Fibroblast of lung (primary cell): ENCODE results near the gene SLC16A1. TPM values are rescaled to one million over a fixed set of nuclear protein-coding genes. Genes with fewer than 3 reads are reported as not detected.

ENCODE experiments used
- DNase-seq, 2 donors: peaks; one replicate each; pipeline versions ENCODE4 v3.0.0 to v3.0.0-alpha.2; 2010; ENCODE audit warnings: low read depth in 2 of 2
- H2AFZ ChIP-seq: 2 replicates; pipeline ENCODE4 v1.5.1; 2012; ENCODE audit warnings: low read length, control low read depth, inconsistent platforms
- H3K27ac ChIP-seq: 2 replicates; pipeline ENCODE4 v1.5.1; 2011; ENCODE audit warnings: low read length, control low read depth; ENCODE audit not compliant: insufficient read depth
- H3K27me3 ChIP-seq: 2 replicates; pipeline ENCODE4 v1.5.1; 2011; ENCODE audit warnings: mild to moderate bottlenecking, low read length; ENCODE audit not compliant: control insufficient read depth, insufficient read depth
- H3K36me3 ChIP-seq: 2 replicates; pipeline ENCODE4 v1.5.1; 2011; ENCODE audit warnings: low read length; ENCODE audit not compliant: control insufficient read depth, insufficient read depth
- H3K4me1 ChIP-seq: 2 replicates; pipeline ENCODE4 v1.5.1; 2011; ENCODE audit warnings: low read length; ENCODE audit not compliant: control insufficient read depth, insufficient read depth; ENCODE audit errors: extremely low read depth
- H3K4me2 ChIP-seq: 2 replicates; pipeline ENCODE4 v1.5.1; 2011; ENCODE audit warnings: low read length, control low read depth; ENCODE audit not compliant: insufficient read depth; ENCODE audit errors: extremely low read depth
- H3K4me3 ChIP-seq, 4 experiments: fragments of 200-600 bp in 1 of 4; sonication (generic) in 1 of 4; replicated peaks in 1 of 4; 2 replicates each; pipeline ENCODE4 v1.5.1; 2011 to 2016; ENCODE audit warnings: low read length in 4 of 4, low read depth in 3 of 4, mild to moderate bottlenecking in 3 of 4, control low read depth in 2 of 4, inconsistent platforms in 1 of 4, mixed read lengths in 1 of 4; ENCODE audit not compliant: insufficient read depth in 1 of 4; ENCODE audit errors: control extremely low read depth in 1 of 4
- H3K79me2 ChIP-seq: 2 replicates; pipeline ENCODE4 v1.5.1; 2012; ENCODE audit warnings: mild to moderate bottlenecking, low read length, inconsistent platforms; ENCODE audit not compliant: control insufficient read depth, insufficient read depth
- H3K9ac ChIP-seq: 2 replicates; pipeline ENCODE4 v1.5.1; 2011; ENCODE audit warnings: mild to moderate bottlenecking, low read length, control low read depth; ENCODE audit not compliant: insufficient read depth
- H3K9me3 ChIP-seq: 2 replicates; pipeline ENCODE4 v1.5.1; 2012; ENCODE audit warnings: low read depth, low read length; ENCODE audit not compliant: control insufficient read depth, insufficient read depth
- H4K20me1 ChIP-seq: 2 replicates; pipeline ENCODE4 v1.5.1; 2011; ENCODE audit warnings: low read length; ENCODE audit not compliant: control insufficient read depth, insufficient read depth; ENCODE audit errors: extremely low read depth
- EZH2 ChIP-seq: IDR thresholded peaks from 2 replicates; pipeline ENCODE4 v1.5.1; 2012; ENCODE audit warnings: low read length, control low read depth, mild to moderate bottlenecking; ENCODE audit errors: missing control alignments
- polyA plus RNA-seq, 2 donors: library from polyadenylated mRNA; depleted of rRNA in 1 of 2; stranded (reverse) in 1 of 2; unstranded in 1 of 2; fragments of >200 nt; gene quantifications; 2 replicates each; pipeline ENCODE4 v1.2.1, GENCODE V29; 2011 to 2012; ENCODE audit warnings: missing spikeins in 1 of 2
- total RNA-seq: library from RNA; depleted of rRNA; stranded (reverse); fragments of >200 nt; gene quantifications from 2 replicates; pipeline ENCODE4 v1.2.1, GENCODE V29; 2014
- TF ChIP-seq, protein P1 (sequence below), 2 donors: IDR thresholded peaks in 1 of 2; conservative IDR thresholded peaks in 1 of 2; 1 replicate in 1 of 2; 2 replicates in 1 of 2; pipeline ENCODE4 v1.5.1; 2011 to 2012; ENCODE audit warnings: low read length in 2 of 2, control low read depth in 1 of 2, inconsistent platforms in 1 of 2, low read depth in 1 of 2, mild to moderate bottlenecking in 1 of 2

The SLC16A1 gene
- total and polyA plus RNA-seq, 2 donors (not counting 1 experiment from before 2014, with no cell fraction given) = 51.3 to 59.1 TPM

DNA sequence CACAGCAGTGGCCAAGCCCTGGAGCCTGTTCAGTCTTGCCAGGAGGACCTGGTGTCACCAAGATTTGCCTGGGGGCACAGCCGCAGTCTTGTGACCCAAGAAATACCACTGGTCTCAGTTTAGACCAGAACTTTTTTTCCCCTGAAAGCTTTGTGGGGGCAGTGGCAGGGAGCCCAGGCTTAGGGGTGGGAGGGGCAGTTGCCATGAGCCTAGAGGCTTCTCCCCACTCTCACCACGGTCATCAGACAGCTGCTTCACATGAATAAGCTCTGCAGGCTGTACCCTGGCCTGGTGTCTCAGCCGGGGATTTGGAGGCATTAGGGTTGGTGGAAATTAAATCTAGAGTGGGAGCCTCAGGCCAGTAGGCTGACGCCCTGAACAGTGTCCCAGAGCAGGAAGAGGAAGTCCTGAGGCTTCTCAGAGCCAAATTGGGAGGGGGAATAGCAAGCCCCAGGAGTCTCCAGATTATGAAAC is 73.7 kb downstream of the SLC16A1 start:
- Histone ChIP-seq H3K27me3 (peaks cover 4% of the 10 kb centered on the region), H3K4me3 (no peak overlapping the region), H3K9ac (no peak overlapping the region), H3K4me1 (no peaks in the 10 kb centered on the region), H4K20me1 (no peaks in the 10 kb centered on the region), H3K36me3 (no peaks in the 10 kb centered on the region), H3K27ac (no peak overlapping the region), H3K79me2 (no peaks in the 10 kb centered on the region), H3K9me3 (no peaks in the 10 kb centered on the region), H2AFZ (no peak overlapping the region), H3K4me2 (no peak overlapping the region)
- TF ChIP-seq, protein P1, sequence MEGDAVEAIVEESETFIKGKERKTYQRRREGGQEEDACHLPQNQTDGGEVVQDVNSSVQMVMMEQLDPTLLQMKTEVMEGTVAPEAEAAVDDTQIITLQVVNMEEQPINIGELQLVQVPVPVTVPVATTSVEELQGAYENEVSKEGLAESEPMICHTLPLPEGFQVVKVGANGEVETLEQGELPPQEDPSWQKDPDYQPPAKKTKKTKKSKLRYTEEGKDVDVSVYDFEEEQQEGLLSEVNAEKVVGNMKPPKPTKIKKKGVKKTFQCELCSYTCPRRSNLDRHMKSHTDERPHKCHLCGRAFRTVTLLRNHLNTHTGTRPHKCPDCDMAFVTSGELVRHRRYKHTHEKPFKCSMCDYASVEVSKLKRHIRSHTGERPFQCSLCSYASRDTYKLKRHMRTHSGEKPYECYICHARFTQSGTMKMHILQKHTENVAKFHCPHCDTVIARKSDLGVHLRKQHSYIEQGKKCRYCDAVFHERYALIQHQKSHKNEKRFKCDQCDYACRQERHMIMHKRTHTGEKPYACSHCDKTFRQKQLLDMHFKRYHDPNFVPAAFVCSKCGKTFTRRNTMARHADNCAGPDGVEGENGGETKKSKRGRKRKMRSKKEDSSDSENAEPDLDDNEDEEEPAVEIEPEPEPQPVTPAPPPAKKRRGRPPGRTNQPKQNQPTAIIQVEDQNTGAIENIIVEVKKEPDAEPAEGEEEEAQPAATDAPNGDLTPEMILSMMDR (conservative IDR thresholded peaks at IDR 0.05 in 1 of 2, IDR thresholded peaks at IDR 0.05 in 1 of 2; ENCODE audit: low read depth in 1 of 2, low read length in 2 of 2) = no peak
- no peak for TF ChIP-seq EZH2
- DNase-seq = no peak

DNA sequence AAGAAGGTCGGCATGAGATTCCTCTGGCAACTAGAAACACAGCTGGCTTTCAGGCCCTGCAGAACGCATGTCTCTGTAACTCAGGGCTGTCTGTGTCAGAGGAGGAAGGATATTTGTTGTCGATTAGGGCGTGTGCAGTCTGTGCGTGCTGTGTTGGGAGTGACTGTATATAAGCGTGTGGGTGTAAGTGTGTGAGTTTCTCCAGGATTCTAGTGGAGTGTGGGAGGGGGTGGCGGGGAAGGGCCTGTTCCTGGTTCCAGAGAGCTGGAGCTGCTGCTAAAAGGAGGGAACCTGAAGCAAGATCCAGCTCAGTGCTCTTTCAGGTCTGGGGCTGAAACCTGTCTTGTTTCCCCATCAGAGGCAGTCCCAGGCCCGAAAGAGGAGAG is 74.3 kb downstream of the SLC16A1 start:
- no peak overlapping the region for H3K27ac ChIP-seq
- H3K4me3 ChIP-seq = no peak overlapping the region
- no peaks in the 10 kb centered on the region for H3K9me3 ChIP-seq
- no peaks in the 10 kb centered on the region for H3K36me3 ChIP-seq
- TF ChIP-seq, protein P1 (conservative IDR thresholded peaks at IDR 0.05 in 1 of 2, IDR thresholded peaks at IDR 0.05 in 1 of 2; ENCODE audit: low read depth in 1 of 2, low read length in 2 of 2) = no peak
- TF ChIP-seq EZH2 = no peak
- DNase-seq = peak in 1 of 2 donors; percentile 56
- H3K4me1 ChIP-seq = no peaks in the 10 kb centered on the region
- H4K20me1 ChIP-seq = no peaks in the 10 kb centered on the region
- no peaks in the 10 kb centered on the region for H3K79me2 ChIP-seq
- H3K4me2 ChIP-seq = no peak overlapping the region
- H2AFZ ChIP-seq = no peak overlapping the region
- H3K27me3 ChIP-seq = peaks cover 4% of the 10 kb centered on the region
- no peak overlapping the region for H3K9ac ChIP-seq

DNA sequence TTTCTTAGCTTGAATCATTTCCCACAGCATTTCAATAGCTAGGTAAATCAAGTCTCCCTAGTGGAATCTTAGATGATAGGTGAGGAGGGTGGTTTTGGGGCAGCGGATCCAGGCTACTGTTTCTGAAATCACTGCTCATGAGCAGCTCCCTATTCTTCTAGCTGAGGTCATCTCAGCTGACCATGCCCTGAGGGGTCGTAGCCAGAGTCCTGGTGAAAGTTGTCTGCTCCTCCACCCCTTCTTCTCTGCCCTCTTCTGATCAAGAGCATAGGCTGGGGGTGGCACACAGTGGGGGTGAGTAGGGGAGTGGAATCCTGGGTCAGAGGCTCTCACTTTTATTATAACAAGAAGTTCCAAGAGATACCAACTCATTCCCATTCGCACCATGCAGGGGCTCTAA is 76.2 kb downstream of the SLC16A1 start:
- H4K20me1 ChIP-seq = no peaks in the 10 kb centered on the region
- TF ChIP-seq, protein P1 (conservative IDR thresholded peaks at IDR 0.05 in 1 of 2, IDR thresholded peaks at IDR 0.05 in 1 of 2; ENCODE audit: low read depth in 1 of 2, low read length in 2 of 2) = no peak
- no peak for TF ChIP-seq EZH2

More for the DNA sequence above, 76.2 kb downstream of the SLC16A1 start:
- Histone ChIP-seq H3K36me3 (no peaks in the 10 kb centered on the region), H3K4me1 (no peaks in the 10 kb centered on the region), H3K4me3 (no peak overlapping the region), H3K27ac (no peak overlapping the region), H3K9ac (no peak overlapping the region), H3K79me2 (no peaks in the 10 kb centered on the region), H3K27me3 (peaks cover 4% of the 10 kb centered on the region), H2AFZ (no peak overlapping the region), H3K9me3 (no peaks in the 10 kb centered on the region), H3K4me2 (no peak overlapping the region)
- DNase-seq = no peak
